ENCODE results near the gene GPX6.
A peak's percentile ranks its signal among the peaks of the same experiment; 100 is the strongest.

The GPX6 gene

GRCh38 chr6:28542440-28543296 is 27.1 kb upstream of the GPX6 start:
- peak overlapping the region; percentile 45 for H3K4me3 ChIP-seq (replicated peaks; ENCODE audit: low read depth, low read length)
- peak; percentile 82 for DNase-seq (ENCODE audit: extremely low read depth, insufficient read length)

GRCh38 chr6:28541996-28542395 is 26.4 kb upstream of the GPX6 start:
- Histone ChIP-seq H3K4me3 (replicated peaks; ENCODE audit: low read depth, low read length) (peak overlapping the region; percentile 45), H3K27me3 (replicated peaks; ENCODE audit: control insufficient read depth, insufficient read depth, low read length) (no peaks in the 10 kb centered on the region), H3K36me3 (ENCODE audit: control insufficient read depth, insufficient read depth, low read length) (no peaks in the 10 kb centered on the region)
- TF ChIP-seq CTCF (IDR thresholded peaks at IDR 0.05; ENCODE audit: insufficient read depth, low read length, poor library complexity, severe bottlenecking) = no peak
- no peak for DNase-seq (ENCODE audit: extremely low read depth, insufficient read length)

More at GRCh38 chr6:28542440-28543296, 27.1 kb upstream of the GPX6 start:
- no peaks in the 10 kb centered on the region for H3K27me3 ChIP-seq (replicated peaks; ENCODE audit: control insufficient read depth, insufficient read depth, low read length)
- H3K36me3 ChIP-seq (ENCODE audit: control insufficient read depth, insufficient read depth, low read length) = no peaks in the 10 kb centered on the region
- TF ChIP-seq CTCF (IDR thresholded peaks at IDR 0.05; ENCODE audit: insufficient read depth, low read length, poor library complexity, severe bottlenecking) = peak; percentile 69

- H3K27me3 ChIP-seq (replicated peaks; ENCODE audit: control insufficient read depth, insufficient read depth, low read length) = no peaks in the 10 kb centered on the region; the same call in 1 of the 2 replicates
- DNase-seq (ENCODE audit: extremely low read depth, insufficient read length) = peak; percentile 21
- H3K36me3 ChIP-seq (ENCODE audit: control insufficient read depth, insufficient read depth, low read length) = no peaks in the 10 kb centered on the region
- TF ChIP-seq CTCF (IDR thresholded peaks at IDR 0.05; ENCODE audit: insufficient read depth, low read length, poor library complexity, severe bottlenecking) = no peak
- H3K4me3 ChIP-seq (replicated peaks; ENCODE audit: low read depth, low read length) = no peak overlapping the region; the same call in 1 of the 2 replicates
These were observed 22.0 kb upstream of the GPX6 start for GRCh38 chr6:28537509-28538140.

GRCh38 chr6:28537065-28537464 is 21.5 kb upstream of the GPX6 start:
- DNase-seq (ENCODE audit: extremely low read depth, insufficient read length) = no peak
- no peak for TF ChIP-seq CTCF (IDR thresholded peaks at IDR 0.05; ENCODE audit: insufficient read depth, low read length, poor library complexity, severe bottlenecking)
- Histone ChIP-seq H3K4me3 (replicated peaks; ENCODE audit: low read depth, low read length) (peak overlapping the region; percentile 30), H3K36me3 (ENCODE audit: control insufficient read depth, insufficient read depth, low read length) (no peaks in the 10 kb centered on the region), H3K27me3 (replicated peaks; ENCODE audit: control insufficient read depth, insufficient read depth, low read length) (no peaks in the 10 kb centered on the region; the same call in 1 of the 2 replicates)

GRCh38 chr6:28534875-28535274 is 19.3 kb upstream of the GPX6 start:
- H3K36me3 ChIP-seq (ENCODE audit: control insufficient read depth, insufficient read depth, low read length) = no peaks in the 10 kb centered on the region
- no peak overlapping the region for H3K4me3 ChIP-seq (replicated peaks; ENCODE audit: low read depth, low read length)
- DNase-seq (ENCODE audit: extremely low read depth, insufficient read length) = no peak
- no peak for TF ChIP-seq CTCF (IDR thresholded peaks at IDR 0.05; ENCODE audit: insufficient read depth, low read length, poor library complexity, severe bottlenecking)
- no peaks in the 10 kb centered on the region; the same call in none of the 2 replicates for H3K27me3 ChIP-seq (replicated peaks; ENCODE audit: control insufficient read depth, insufficient read depth, low read length)

Measured in GM06990 (cell line).